GM12878 (cell line): ENCODE measurements around the gene RBX1. TPM values are rescaled to one million over a fixed set of nuclear protein-coding genes. Genes with fewer than 3 reads are reported as not detected.

Experiments
- ATAC-seq: fragments of 200-7000 bp; cut with Tn5 transposase; 3 replicates; pipeline ENCODE4 v1.9.1; 2020; ENCODE audit warnings: mild to moderate bottlenecking, moderate library complexity
- BruUV-seq: library from RNA; stranded (reverse); fragments of 400-500 nt; replicated peaks from 2 replicates; lab custom pipeline; 2021; lab: Mats Ljungman, UMichigan
- CTCF ChIA-PET: fragments of 300-600 bp; sonication (Branson Sonifier 250); formaldehyde crosslinking; extraction: SDS; loops from one replicate; lab custom pipeline; 2021; ENCODE audit warnings: inconsistent platforms; lab: Yijun Ruan, JAX
- POLR2A ChIA-PET: fragments of 350-600 bp; formaldehyde crosslinking; extraction: SDS; loops from one replicate; lab custom pipeline; 2021; ENCODE audit warnings: inconsistent platforms; lab: Charles Lee
- RAD21 ChIA-PET: fragments of 300-600 bp; sonication (Branson Sonifier 250); formaldehyde crosslinking; loops from one replicate; lab custom pipeline; 2023; ENCODE audit warnings: antibody characterized with exemption; ENCODE audit not compliant: unreplicated experiment; lab: Charles Lee
- SMC1A ChIA-PET: fragments of 300-600 bp; sonication (Branson Sonifier 250); formaldehyde crosslinking; loops from one replicate; lab custom pipeline; 2023; ENCODE audit not compliant: unreplicated experiment, uncharacterized antibody; lab: Charles Lee
- DNase-seq: peaks from one replicate; pipeline ENCODE4 v3.0.0-alpha.2; 2011; ENCODE audit warnings: low read depth, low spot score
- FAIRE-seq: peaks from 3 replicates; lab custom pipeline; 2011; peaks lifted over from hg19 to GRCh38; lab: Jason Lieb, UNC
- H2AFZ ChIP-seq: 2 replicates; pipeline ENCODE4 v1.6.0; 2011; ENCODE audit warnings: low read depth, low read length, control low read depth; ENCODE audit not compliant: control insufficient read depth
- H3K27ac ChIP-seq: 2 replicates; pipeline ENCODE4 v1.5.1; 2011; ENCODE audit warnings: control low read depth; ENCODE audit not compliant: control insufficient read depth, insufficient read depth
- H3K27me3 ChIP-seq, 2 experiments: replicated peaks in 1 of 2; 2 replicates each; pipeline versions ENCODE4 v1.6.0 to v1.6.1; 2011; ENCODE audit warnings: low read length in 1 of 2; ENCODE audit not compliant: control insufficient read depth in 2 of 2, insufficient read depth in 2 of 2
- H3K36me3 ChIP-seq, 2 experiments: 2 replicates each; pipeline ENCODE4 v1.5.1; 2011; ENCODE audit warnings: low read length in 1 of 2; ENCODE audit not compliant: control insufficient read depth in 2 of 2, insufficient read depth in 2 of 2
- H3K4me1 ChIP-seq: 2 replicates; pipeline ENCODE4 v1.6.1; 2011; ENCODE audit warnings: mild to moderate bottlenecking, low read length, moderate library complexity, mixed read lengths; ENCODE audit not compliant: control insufficient read depth, insufficient read depth
- H3K4me2 ChIP-seq: 2 replicates; pipeline ENCODE4 v1.6.0; 2011; ENCODE audit warnings: control low read depth; ENCODE audit not compliant: control insufficient read depth, insufficient read depth
- H3K4me3 ChIP-seq: fragments of 200-600 bp; sonication (generic); 2 replicates; pipeline ENCODE4 v1.5.1; 2016
- H3K79me2 ChIP-seq: 2 replicates; pipeline ENCODE4 v1.6.0; 2011; ENCODE audit warnings: low read length; ENCODE audit not compliant: control insufficient read depth, insufficient read depth
- H3K9ac ChIP-seq: 2 replicates; pipeline ENCODE4 v1.8.0; 2011; ENCODE audit warnings: low read length, control low read depth, mixed read lengths; ENCODE audit not compliant: control insufficient read depth, insufficient read depth
- H3K9me3 ChIP-seq: replicated peaks from 3 replicates; pipeline ENCODE4 v1.5.1; 2011; ENCODE audit warnings: mild to moderate bottlenecking, low read length; ENCODE audit not compliant: control insufficient read depth, insufficient read depth
- H4K20me1 ChIP-seq: 2 replicates; pipeline ENCODE4 v1.6.0; 2011; ENCODE audit not compliant: control insufficient read depth, insufficient read depth
- ATF2 ChIP-seq: IDR thresholded peaks from 2 replicates; pipeline ENCODE4 v1.6.1; 2012; ENCODE audit warnings: low read length, inconsistent platforms
- CBFB ChIP-seq: IDR thresholded peaks from 2 replicates; pipeline ENCODE4 v1.6.1; 2016; ENCODE audit warnings: antibody characterized with exemption, low read depth
- DPF2 ChIP-seq: fragments of 450-650 bp; IDR thresholded peaks from 2 replicates; pipeline ENCODE4 v1.6.1; 2017; ENCODE audit warnings: mild to moderate bottlenecking
- E4F1 ChIP-seq: fragments of 450-650 bp; IDR thresholded peaks from 2 replicates; pipeline ENCODE4 v1.6.1; 2018; ENCODE audit warnings: borderline replicate concordance, mild to moderate bottlenecking; ENCODE audit not compliant: partially characterized antibody
- GABPA ChIP-seq: IDR thresholded peaks from 2 replicates; pipeline ENCODE4 v1.6.1; 2014; ENCODE audit warnings: antibody characterized with exemption, low read depth, mild to moderate bottlenecking, inconsistent platforms
- MTA3 ChIP-seq: IDR thresholded peaks from 2 replicates; pipeline ENCODE4 v1.6.1; 2012; ENCODE audit warnings: low read length, inconsistent platforms, borderline replicate concordance
- MYC ChIP-seq: IDR thresholded peaks from 2 replicates; pipeline ENCODE4 v1.6.1; 2011; ENCODE audit warnings: mild to moderate bottlenecking, low read length, moderate library complexity, inconsistent platforms; ENCODE audit not compliant: insufficient read depth, insufficient replicate concordance, insufficient read length, severe bottlenecking
- NFIC ChIP-seq: IDR thresholded peaks from 2 replicates; pipeline ENCODE4 v1.6.1; 2012; ENCODE audit warnings: low read depth, mild to moderate bottlenecking, inconsistent platforms, low read length, moderate library complexity
- TCF12 ChIP-seq: IDR thresholded peaks from 2 replicates; pipeline ENCODE4 v1.6.1; 2011; ENCODE audit warnings: low read depth, mild to moderate bottlenecking, low read length
- ZBED1 ChIP-seq: IDR thresholded peaks from 2 replicates; pipeline ENCODE4 v1.6.1; 2016; ENCODE audit warnings: borderline replicate concordance
- ZNF207 ChIP-seq: fragments of 450-650 bp; IDR thresholded peaks from 2 replicates; pipeline ENCODE4 v1.6.1; 2014; ENCODE audit warnings: antibody characterized with exemption, mild to moderate bottlenecking, borderline replicate concordance
- ZNF622 ChIP-seq: fragments of 450-650 bp; IDR thresholded peaks from 2 replicates; pipeline ENCODE4 v1.6.1; 2017; ENCODE audit warnings: mild to moderate bottlenecking, inconsistent platforms
- WGBS: methylation state at CpG from one replicate; pipeline ENCODE4 v1.1.6; 2016; ENCODE audit warnings: low lambda C conversion rate; ENCODE audit not compliant: insufficient replicate concordance, insufficient coverage; ENCODE audit errors: missing lambda C conversion rate; 5-methylcytosine and 5-hydroxymethylcytosine counted together
- in situ Hi-C: fragments of 300-500 bp; cut with MboI; formaldehyde crosslinking; loops from 9 replicates; pipeline ENCODE4 v1.14.3; 2018; ENCODE audit warnings: mixed read lengths
- intact Hi-C: fragments of 100-400 bp; cut with micrococcal nuclease; formaldehyde crosslinking; loops from one replicate; pipeline ENCODE4 v1.14.2; 2022; ENCODE audit not compliant: unreplicated experiment
- polyA plus RNA-seq, 11 experiments: library from polyadenylated mRNA; depleted of rRNA in 4 of 11; unstranded in 6 of 11; stranded (reverse) in 5 of 11; fragments of >200 nt; fragmentation: Nextera tagmentation in 4 of 11; fragmentation: Illumina TruSeq in 1 of 11; extraction: Ambion mirVana in 4 of 11; extraction: Trizol in 1 of 11; gene quantifications; 1 replicate in 1 of 11; 2 replicates in 10 of 11; pipeline versions ENCODE4 v1.2.1 to v1.2.3, GENCODE V29; 2011 to 2016; ENCODE audit warnings: inconsistent platforms in 2 of 11, missing spikeins in 2 of 11, low read depth in 1 of 11
- total RNA-seq, 4 experiments: library from RNA; depleted of rRNA in 3 of 4; stranded (reverse); fragments of >200 nt in 3 of 4; fragmentation: Illumina TruSeq in 1 of 4; extraction: Trizol in 1 of 4; gene quantifications; 2 replicates each; pipeline versions ENCODE4 v1.2.1 to v1.2.3, GENCODE V29; 2013 to 2021

RBX1 gene
- total and polyA plus RNA-seq, 10 of the 15 experiments (the other 5 are each of a cell fraction or from before 2014, with no cell fraction given) = 71.2 to 468 (median 184) TPM

- H3K4me2 ChIP-seq = no peak overlapping the region
- RAD21 ChIA-PET = no interaction called here
- peaks cover 12% of the 10 kb centered on the region for H3K79me2 ChIP-seq
- H3K27me3 ChIP-seq = no peaks in the 10 kb centered on the region
- POLR2A ChIA-PET = interaction anchor here (0.6 to 1.4 kb wide), 2 partner anchors 9 to 31 kb away, joined by 3 to 5 read pairs; partner anchors contain the start of gene RBX1
- H3K36me3 ChIP-seq = peaks cover 1 to 31% of the 10 kb centered on the region in 2 experiments
- TF ChIP-seq E4F1 = no peak
- TF ChIP-seq ZNF622 = no peak
- TF ChIP-seq ZNF207 = no peak
- TF ChIP-seq ZBED1 = no peak
- no peak for TF ChIP-seq CBFB
- no peak for TF ChIP-seq TCF12
- no peak for TF ChIP-seq MTA3
- TF ChIP-seq MYC = no peak
- no peak for TF ChIP-seq DPF2
- TF ChIP-seq ATF2 = no peak
- no peak for TF ChIP-seq NFIC
- no peak for TF ChIP-seq GABPA
- CTCF ChIA-PET = interaction anchor here (1.0 to 2.1 kb wide), 2 partner anchors 37 to 133 kb away, joined by 3 to 7 read pairs; no protein-coding TSS in a partner anchor
- intact Hi-C loops (no loop called here), in situ Hi-C loops (no loop called here)
- no peak for DNase-seq
- H3K4me1 ChIP-seq = no peaks in the 10 kb centered on the region
- WGBS = 75% methylated on average over 2 of the region's 2 CpGs
- no peak overlapping the region for H3K9ac ChIP-seq
- no peak for ATAC-seq
- no peak overlapping the region for H3K4me3 ChIP-seq
- H3K27ac ChIP-seq = no peak overlapping the region
- no peaks in the 10 kb centered on the region for H4K20me1 ChIP-seq
- SMC1A ChIA-PET = interaction anchor here (1.0 to 1.7 kb wide), 3 partner anchors 37 to 150 kb away, joined by 3 to 5 read pairs (median 3); no protein-coding TSS in a partner anchor
- no peaks in the 10 kb centered on the region for H3K9me3 ChIP-seq
- BruUV-seq = no TSS peak
- FAIRE-seq = no peak
- no peak overlapping the region for H2AFZ ChIP-seq
Observed at GRCh38 chr22:40960145-40960544, 9.0 kb downstream of the RBX1 start.
